Vagina (tissue), 2 donors: ENCODE measurements around the gene NMRAL1. TPM values are rescaled to one million over a fixed set of nuclear protein-coding genes. Genes with fewer than 3 reads are reported as not detected.
A peak's percentile ranks its signal among the peaks of the same experiment; 100 is the strongest.

Experiments
- DNase-seq, 2 donors: peaks; one replicate each; pipeline ENCODE4 v3.0.0-alpha.2; 2017; ENCODE audit errors: extremely low spot score in 2 of 2
- H3K27ac ChIP-seq: fragments of 200-600 bp; sonication (generic); one replicate; pipeline ENCODE4 v1.5.1; 2019
- H3K27me3 ChIP-seq: fragments of 200-600 bp; sonication (generic); one replicate; pipeline ENCODE4 v1.5.1; 2019
- H3K36me3 ChIP-seq, 2 donors: fragments of 200-600 bp; sonication (generic); one replicate each; pipeline ENCODE4 v1.5.1; 2017 to 2019
- H3K4me1 ChIP-seq: fragments of 200-600 bp; sonication (generic); one replicate; pipeline ENCODE4 v1.5.1; 2019
- H3K4me3 ChIP-seq, 2 donors: fragments of 200-600 bp; sonication (generic); 1 replicate in 1 of 2; 2 replicates in 1 of 2; pipeline ENCODE4 v1.5.1; 2016 to 2019
- H3K9me3 ChIP-seq: fragments of 200-600 bp; sonication (generic); one replicate; pipeline ENCODE4 v1.5.1; 2019
- CTCF ChIP-seq, 3 experiments: fragments of 450-650 bp in 2 of 3; fragments of 200-600 bp in 1 of 3; sonication (generic) in 1 of 3; IDR thresholded peaks; one replicate each; pipeline ENCODE4 v1.5.1; 2017 to 2019; ENCODE audit warnings: antibody characterized with exemption in 3 of 3, mild to moderate bottlenecking in 2 of 3, moderate library complexity in 2 of 3
- POLR2A ChIP-seq, 2 donors: fragments of 450-650 bp; IDR thresholded peaks; one replicate each; pipeline ENCODE4 v1.6.1; 2017; ENCODE audit warnings: antibody characterized with exemption in 2 of 2, mild to moderate bottlenecking in 2 of 2, moderate library complexity in 2 of 2
- POLR2AphosphoS5 ChIP-seq, 2 donors: sonication (generic); formaldehyde crosslinking; IDR thresholded peaks; one replicate each; pipeline ENCODE4 v1.9.0; 2017; ENCODE audit warnings: antibody characterized with exemption in 2 of 2, mild to moderate bottlenecking in 2 of 2, low read depth in 1 of 2; ENCODE audit not compliant: insufficient read depth in 1 of 2
- intact Hi-C: fragments of 100-400 bp; cut with DNase I; formaldehyde crosslinking; loops from one replicate; pipeline ENCODE4 v1.15.1; 2023
- total RNA-seq: library from RNA; depleted of rRNA; stranded (reverse); fragments of >200 nt; gene quantifications from one replicate; pipeline ENCODE4 v1.2.3, GENCODE V29; 2016

NMRAL1 gene
- total RNA-seq, 1 donor from 2014 or later = 35.6 TPM

GRCh38 chr16:4510747-4511426 is 36.5 kb upstream of the NMRAL1 start:
- H3K27ac ChIP-seq = peak overlapping the region; percentile 31
- peaks cover 0 to 55% of the 10 kb centered on the region in 2 donors for H3K36me3 ChIP-seq
- H3K27me3 ChIP-seq = no peaks in the 10 kb centered on the region
- no peaks in the 10 kb centered on the region for H3K9me3 ChIP-seq
- intact Hi-C loops = no loop called here
- DNase-seq = no peak
- TF ChIP-seq CTCF (IDR thresholded peaks at IDR 0.05) (no peak), POLR2A (IDR thresholded peaks at IDR 0.05) (no peak), POLR2AphosphoS5 (IDR thresholded peaks at IDR 0.05; ENCODE audit: insufficient read depth in 1 of 2, low read depth in 1 of 2) (no peak)
- H3K4me1 ChIP-seq = peaks cover 48% of the 10 kb centered on the region
- no peak overlapping the region for H3K4me3 ChIP-seq

- Histone ChIP-seq H3K4me1 (peaks cover 47% of the 10 kb centered on the region), H3K27ac (no peak overlapping the region), H3K36me3 (peaks cover 0 to 55% of the 10 kb centered on the region in 2 donors), H3K27me3 (no peaks in the 10 kb centered on the region), H3K4me3 (no peak overlapping the region), H3K9me3 (no peaks in the 10 kb centered on the region)
- intact Hi-C loops = no loop called here
- DNase-seq = no peak
- TF ChIP-seq CTCF (IDR thresholded peaks at IDR 0.05) = no peak
- TF ChIP-seq POLR2A (IDR thresholded peaks at IDR 0.05) = no peak
- TF ChIP-seq POLR2AphosphoS5 (IDR thresholded peaks at IDR 0.05; ENCODE audit: insufficient read depth in 1 of 2, low read depth in 1 of 2) = no peak
These were observed 35.7 kb upstream of the NMRAL1 start for GRCh38 chr16:4510131-4510530.

- no peaks in the 10 kb centered on the region for H3K27me3 ChIP-seq
- intact Hi-C loops = loop anchor here (10.0 kb wide), 1 partner anchor 45 kb away; the partner anchor contains the start of gene C16orf96
These were observed 35.0 kb upstream of the NMRAL1 start for GRCh38 chr16:4509420-4509819.

GRCh38 chr16:4508806-4509205 is 34.4 kb upstream of the NMRAL1 start:
- no peak for DNase-seq
- Histone ChIP-seq H3K36me3 (peaks cover 0 to 55% of the 10 kb centered on the region in 2 donors), H3K27ac (no peak overlapping the region), H3K4me1 (peaks cover 34% of the 10 kb centered on the region), H3K27me3 (no peaks in the 10 kb centered on the region), H3K4me3 (no peak overlapping the region), H3K9me3 (no peaks in the 10 kb centered on the region)
- intact Hi-C loops = loop anchor here (10.0 kb wide), 1 partner anchor 46 kb away; the partner anchor contains the start of gene C16orf96
- no peak for TF ChIP-seq CTCF (IDR thresholded peaks at IDR 0.05)
- TF ChIP-seq POLR2A (IDR thresholded peaks at IDR 0.05) = no peak
- no peak for TF ChIP-seq POLR2AphosphoS5 (IDR thresholded peaks at IDR 0.05; ENCODE audit: insufficient read depth in 1 of 2, low read depth in 1 of 2)

More at GRCh38 chr16:4509420-4509819, 35.0 kb upstream of the NMRAL1 start:
- Histone ChIP-seq H3K27ac (no peak overlapping the region), H3K4me3 (no peak overlapping the region), H3K9me3 (no peaks in the 10 kb centered on the region), H3K36me3 (peaks cover 0 to 55% of the 10 kb centered on the region in 2 donors), H3K4me1 (peaks cover 40% of the 10 kb centered on the region)
- no peak for TF ChIP-seq POLR2A (IDR thresholded peaks at IDR 0.05)
- TF ChIP-seq POLR2AphosphoS5 (IDR thresholded peaks at IDR 0.05; ENCODE audit: insufficient read depth in 1 of 2, low read depth in 1 of 2) = no peak
- TF ChIP-seq CTCF (IDR thresholded peaks at IDR 0.05) = no peak
- DNase-seq = no peak
